ENCODE data around the gene PLCG2.

- TF ChIP-seq TAF1 (IDR thresholded peaks at IDR 0.05; ENCODE audit: borderline replicate concordance, insufficient read depth, low read length) (no peak), POLR2AphosphoS5 (IDR thresholded peaks at IDR 0.05; ENCODE audit: low read depth, low read length) (no peak), SIN3A (IDR thresholded peaks at IDR 0.05; ENCODE audit: borderline replicate concordance, insufficient read depth, low read length) (no peak), REST (IDR thresholded peaks at IDR 0.05; ENCODE audit: insufficient read depth in 1 of 2, low read depth in 2 of 2, low read length in 2 of 2) (no peak), FOXP2 (optimal IDR thresholded peaks at IDR 0.05; ENCODE audit: borderline replicate concordance, extremely low read depth, extremely low read length, insufficient read depth) (no peak)
Observed at GRCh38 chr16:81758376-81758775, 20.7 kb upstream of the PLCG2 start.

Data from PFSK-1 (cell line).